Thyroid gland (tissue), 4 donors: Measurements from ENCODE around the gene ALG10. TPM values are rescaled to one million over a fixed set of nuclear protein-coding genes. Genes with fewer than 3 reads are reported as not detected.

Experiments used
- DNase-seq, 2 donors: peaks; one replicate each; pipeline ENCODE4 v3.0.0-alpha.2; 2019
- H3K27ac ChIP-seq, 3 donors: fragments of 200-600 bp; sonication (generic); 1 replicate in 2 of 3; 2 replicates in 1 of 3; pipeline ENCODE4 v1.5.1; 2016 to 2019; ENCODE audit warnings: mild to moderate bottlenecking in 1 of 3, moderate library complexity in 1 of 3
- H3K27me3 ChIP-seq: fragments of 200-600 bp; sonication (generic); one replicate; pipeline ENCODE4 v1.5.1; 2019
- H3K36me3 ChIP-seq, 2 donors: fragments of 200-600 bp; sonication (generic); one replicate each; pipeline ENCODE4 v1.5.1; 2016 to 2019
- H3K4me1 ChIP-seq, 2 donors: fragments of 200-600 bp; sonication (generic); one replicate each; pipeline ENCODE4 v1.5.1; 2017 to 2019
- H3K4me3 ChIP-seq, 3 donors: fragments of 200-600 bp; sonication (generic); replicated peaks in 1 of 3; 1 replicate in 2 of 3; 2 replicates in 1 of 3; pipeline ENCODE4 v1.5.1; 2016; ENCODE audit warnings: mild to moderate bottlenecking in 1 of 3
- H3K9me3 ChIP-seq: fragments of 200-600 bp; sonication (generic); one replicate; pipeline ENCODE4 v1.5.1; 2017
- CTCF ChIP-seq, 6 experiments: fragments of 200-600 bp in 3 of 6; fragments of 450-650 bp in 3 of 6; sonication (generic) in 3 of 6; IDR thresholded peaks; one replicate each; pipeline ENCODE4 v1.5.1; 2016 to 2019; ENCODE audit warnings: antibody characterized with exemption in 6 of 6, mild to moderate bottlenecking in 2 of 6, inconsistent platforms in 1 of 6, moderate library complexity in 1 of 6
- POLR2A ChIP-seq, 2 donors: fragments of 450-650 bp; IDR thresholded peaks; one replicate each; pipeline ENCODE4 v1.6.1; 2017; ENCODE audit warnings: antibody characterized with exemption in 2 of 2, mild to moderate bottlenecking in 2 of 2, moderate library complexity in 1 of 2
- WGBS, 2 donors: methylation state at CpG; one replicate each; pipeline ENCODE4 v1.1.5; 2017; 5-methylcytosine and 5-hydroxymethylcytosine counted together
- intact Hi-C: fragments of 100-400 bp; cut with DNase I; formaldehyde crosslinking; loops from one replicate; pipeline ENCODE4 v1.15.1; 2023
- small RNA-seq: library from RNA; depleted of rRNA; stranded (forward); fragments of <200 nt; gene quantifications from one replicate; pipeline ENCODE3, GENCODE V24; 2016
- total RNA-seq, 4 donors: library from RNA; depleted of rRNA; stranded (reverse); fragments of >200 nt; gene quantifications; one replicate each; pipeline ENCODE4 v1.2.3, GENCODE V29; 2016

ALG10 gene
- total RNA-seq, 4 donors from 2014 or later, result 8.9 to 19.1 (median 9.9) TPM

DNA sequence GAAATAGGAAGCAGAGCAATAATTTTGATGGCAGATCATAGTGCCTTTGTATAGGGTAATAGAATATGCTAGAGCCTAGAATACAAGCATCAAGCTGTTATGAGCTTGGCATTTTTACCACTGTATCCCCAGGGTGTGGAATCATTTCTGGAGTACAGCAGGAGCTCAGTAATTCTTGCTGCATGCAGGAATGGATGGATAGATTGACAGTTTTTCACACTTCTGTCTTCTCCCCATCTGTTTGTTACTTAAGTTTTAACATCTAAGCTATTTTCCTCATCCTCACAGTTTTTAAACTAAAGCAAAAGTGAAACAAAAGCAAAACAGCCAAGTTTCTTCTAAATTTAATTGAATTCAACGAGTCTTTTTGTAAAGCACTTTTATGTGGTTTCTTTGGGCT is 32.6 kb downstream of the ALG10 start:
- intact Hi-C loops, result no loop called here
- WGBS, 2 donors, result 20 to 30% methylated on average over 1 of the region's 1 CpG
- Histone ChIP-seq H3K36me3 (no peaks in the 10 kb centered on the region), H3K4me3 (no peak overlapping the region), H3K9me3 (no peaks in the 10 kb centered on the region), H3K4me1 (no peaks in the 10 kb centered on the region), H3K27ac (no peak overlapping the region), H3K27me3 (no peaks in the 10 kb centered on the region)
- TF ChIP-seq CTCF (IDR thresholded peaks at IDR 0.05), result no peak
- no peak for TF ChIP-seq POLR2A (IDR thresholded peaks at IDR 0.05)
- no peak for DNase-seq

Small RNAs within 50 kb of the gene (small RNA-seq; reads per million reads assigned to genes)
- not detected for gene RF00019
